ENCODE data around the gene INPP5A.
A peak's percentile ranks its signal among the peaks of the same experiment; 100 is the strongest.

INPP5A gene

DNA sequence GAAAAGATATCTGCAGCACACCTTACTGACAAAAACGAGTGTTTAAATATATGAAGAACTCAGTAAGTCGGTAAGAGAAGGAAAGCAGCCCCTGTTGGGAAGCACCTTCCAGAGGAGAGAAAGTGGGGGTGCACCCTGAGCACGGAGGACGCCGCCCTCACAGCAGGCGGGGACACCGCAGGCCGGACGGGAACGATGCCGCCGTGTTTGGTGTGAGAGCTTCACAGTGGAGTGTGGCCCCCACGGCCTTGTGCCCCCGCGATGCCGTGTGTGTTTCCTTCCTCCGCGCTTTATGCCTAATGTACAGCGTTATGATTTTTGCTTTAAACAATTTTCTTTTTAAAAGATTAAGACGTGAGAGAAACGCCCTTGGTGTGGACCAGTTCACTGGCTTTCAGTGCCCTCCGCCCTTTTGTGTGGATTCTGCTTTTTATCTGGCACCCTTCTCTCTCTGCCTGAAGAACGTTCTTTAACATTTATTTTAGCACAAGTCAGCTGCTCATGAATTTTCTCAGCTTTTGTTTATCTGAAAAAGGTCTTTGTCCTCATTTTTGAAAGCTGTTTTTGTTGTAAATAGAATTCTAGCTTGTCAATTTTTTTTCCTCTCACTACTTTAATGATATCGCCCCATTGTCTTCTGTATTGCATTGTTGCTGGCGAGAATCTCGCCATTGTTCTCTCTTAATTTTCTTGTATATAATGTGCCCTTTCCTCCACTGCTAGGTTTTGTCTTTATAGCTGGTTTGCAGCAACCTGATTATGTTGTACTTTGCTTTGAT is 110.7 kb downstream of the INPP5A start:
- no peak for DNase-seq (ENCODE audit: low spot score)

GRCh38 chr10:132648851-132649528 is 111.4 kb downstream of the INPP5A start:
- DNase-seq (ENCODE audit: low spot score) = no peak

GRCh38 chr10:132649651-132650360 is 112.2 kb downstream of the INPP5A start:
- DNase-seq (ENCODE audit: low spot score) = no peak

- DNase-seq (ENCODE audit: low spot score) = no peak
Observed at GRCh38 chr10:132650611-132651250, 113.1 kb downstream of the INPP5A start.

GRCh38 chr10:132651511-132652029 is 114.0 kb downstream of the INPP5A start:
- DNase-seq (ENCODE audit: low spot score) = no peak

DNA sequence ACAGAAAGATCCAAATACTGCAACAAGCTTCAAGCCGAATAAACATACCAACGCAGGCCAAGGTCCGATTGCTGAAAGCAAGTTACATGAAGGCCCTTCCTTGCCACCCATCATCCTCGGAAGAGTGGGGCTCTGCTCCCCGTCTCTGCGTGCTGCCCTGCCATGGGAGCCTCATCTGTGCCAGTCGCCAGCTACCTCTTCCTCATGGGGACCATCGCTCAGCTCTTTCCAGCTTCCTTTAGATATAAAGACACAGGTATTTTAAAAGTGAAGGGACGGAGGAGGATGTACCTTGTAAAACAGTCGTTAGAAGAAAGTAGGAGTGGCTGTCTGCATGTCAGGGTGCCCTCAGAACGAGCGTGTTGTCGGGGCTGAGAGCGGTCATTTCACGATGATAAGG is 114.9 kb downstream of the INPP5A start:
- DNase-seq (ENCODE audit: low spot score) = no peak

GRCh38 chr10:132652936-132653590 is 115.5 kb downstream of the INPP5A start:
- DNase-seq (ENCODE audit: low spot score) = no peak

GRCh38 chr10:132653721-132654120 is 116.1 kb downstream of the INPP5A start:
- no peak for DNase-seq (ENCODE audit: low spot score)

GRCh38 chr10:132654121-132654571 is 116.6 kb downstream of the INPP5A start:
- DNase-seq (ENCODE audit: low spot score) = no peak

- peak; percentile 93 for DNase-seq (ENCODE audit: low spot score)
Observed at GRCh38 chr10:132654708-132655661, 117.4 kb downstream of the INPP5A start.

DNA sequence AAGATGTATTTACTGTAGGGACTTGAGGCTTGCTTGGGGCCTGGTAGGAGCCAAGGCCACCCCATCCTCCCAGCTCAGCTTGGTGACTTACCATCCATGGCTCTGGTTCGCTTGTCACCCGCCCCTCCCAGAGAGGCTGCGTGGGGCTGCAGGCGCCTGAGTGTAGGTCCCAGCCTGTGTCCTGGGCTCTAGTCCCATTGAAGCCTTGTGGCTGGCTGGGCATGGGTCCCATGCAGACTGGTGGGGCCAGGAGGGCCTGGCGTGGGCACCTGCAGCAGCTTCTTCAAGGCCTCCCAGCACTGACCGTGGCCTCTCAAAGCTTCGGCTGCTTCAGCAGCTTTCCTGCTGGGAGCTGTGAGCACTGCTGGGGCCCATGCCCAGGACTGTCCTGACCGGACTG is 118.1 kb downstream of the INPP5A start:
- DNase-seq (ENCODE audit: low spot score) = no peak

- no peak for DNase-seq (ENCODE audit: low spot score)
Observed at GRCh38 chr10:132656283-132657126, 118.9 kb downstream of the INPP5A start.

- no peak for DNase-seq (ENCODE audit: low spot score)
Observed at GRCh38 chr10:132657127-132657706, 119.6 kb downstream of the INPP5A start.

DNA sequence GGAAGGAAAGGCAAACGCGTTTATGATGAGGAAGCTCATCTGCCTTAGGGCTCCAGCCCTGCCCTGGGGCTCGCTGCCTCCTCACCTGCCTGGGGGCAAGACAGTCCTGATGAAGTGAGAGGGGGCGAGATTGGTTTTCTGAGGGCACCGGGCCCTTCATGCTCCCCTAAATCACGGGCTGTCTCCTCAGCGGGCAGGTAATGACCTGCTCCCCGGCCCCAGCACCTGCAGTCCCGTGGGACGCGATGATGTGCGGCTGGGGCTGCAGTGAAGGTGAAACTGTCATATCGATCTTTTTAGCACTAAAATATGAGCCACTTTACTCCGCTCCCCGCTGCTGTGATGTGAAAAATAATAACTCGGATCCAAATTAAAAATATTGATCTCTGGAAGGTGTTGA is 120.2 kb downstream of the INPP5A start:
- DNase-seq (ENCODE audit: low spot score) = no peak

DNA sequence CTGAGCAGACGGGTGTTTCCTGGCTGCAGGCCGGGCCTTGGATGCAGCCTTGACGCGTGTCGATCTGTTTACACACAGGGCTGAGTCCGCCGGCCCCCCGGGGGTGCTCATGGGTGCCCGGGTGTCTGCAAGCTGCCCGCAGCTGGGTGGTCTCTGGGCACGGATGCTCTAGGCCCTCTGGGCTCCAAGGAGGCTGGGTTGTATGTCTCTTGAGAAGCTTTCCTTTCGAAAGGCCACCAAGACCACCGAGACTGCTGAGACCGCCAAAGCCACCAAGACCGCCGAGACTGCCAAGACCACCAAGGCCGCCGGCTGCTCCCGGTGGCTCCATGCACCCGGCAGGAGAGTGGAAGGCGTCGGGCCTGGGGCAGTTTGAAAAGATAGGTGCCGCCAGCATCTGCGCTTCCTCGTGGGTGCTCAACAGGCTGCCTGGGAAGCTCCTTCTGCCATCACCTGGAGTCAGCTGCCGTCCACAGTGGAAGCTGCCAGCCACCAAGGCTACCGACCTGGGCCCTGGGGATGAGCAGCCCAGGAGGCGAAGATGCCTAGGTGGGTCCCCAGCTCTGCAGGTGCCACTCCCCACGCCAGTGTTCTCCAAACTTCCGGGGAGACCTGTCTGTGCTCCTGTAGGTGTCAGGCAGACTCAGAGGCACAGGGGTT is 121.1 kb downstream of the INPP5A start:
- no peak for DNase-seq (ENCODE audit: low spot score)

- no peak for DNase-seq (ENCODE audit: low spot score)
Observed at GRCh38 chr10:132659206-132660091, 121.9 kb downstream of the INPP5A start.

DNA sequence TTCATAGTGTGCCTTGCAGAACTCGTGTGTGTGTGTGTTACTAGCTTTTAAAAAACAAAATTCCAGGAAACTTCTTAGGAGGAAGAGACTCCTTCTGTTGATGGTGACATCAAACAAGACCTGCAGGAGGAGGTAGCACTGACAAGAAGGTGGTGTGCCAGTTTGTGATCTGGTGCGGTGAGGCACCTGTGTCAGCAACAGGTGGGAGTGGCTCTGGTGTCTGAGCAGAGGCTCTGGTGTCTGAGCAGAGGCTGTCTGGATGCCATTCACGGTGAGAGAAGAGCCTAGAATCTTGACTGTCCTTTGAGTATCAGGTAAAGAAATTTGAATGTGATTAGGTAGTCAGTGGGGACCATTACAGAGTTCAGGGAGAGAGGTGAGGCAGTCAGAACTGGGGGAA is 122.8 kb downstream of the INPP5A start:
- no peak for DNase-seq (ENCODE audit: low spot score)
